EL (cell line): Measurements from ENCODE around the gene SRSF8.
"Not testable (repeated sequence)": the region's sequence is repeated elsewhere in the genome, so short reads cannot be mapped to it uniquely, and the experiment has no call there.

Experiments
- DNase-seq: peaks from one replicate; pipeline ENCODE4 v3.0.0-alpha.2; 2016

The SRSF8 gene

DNA sequence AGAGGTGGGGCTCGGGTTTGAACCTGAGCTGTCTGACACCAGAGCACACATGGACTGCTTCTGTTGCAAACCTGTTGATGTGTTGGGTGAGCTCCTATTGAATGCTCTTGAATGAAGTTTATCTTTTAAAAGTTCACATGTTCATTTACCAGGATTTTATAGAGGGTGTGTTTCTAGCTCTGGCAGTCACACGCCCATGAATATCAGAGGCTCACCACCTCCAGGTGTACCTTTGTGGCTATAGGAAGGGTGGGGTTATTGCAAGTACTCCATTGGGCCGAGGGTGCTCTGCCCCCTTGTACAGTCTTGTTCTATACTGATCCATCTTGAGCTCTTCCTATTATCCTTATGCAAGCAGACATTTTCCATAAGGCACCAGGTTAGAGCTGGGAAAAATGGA lies 32.1 kb downstream of the SRSF8 start:
- DNase-seq: no peak

DNA sequence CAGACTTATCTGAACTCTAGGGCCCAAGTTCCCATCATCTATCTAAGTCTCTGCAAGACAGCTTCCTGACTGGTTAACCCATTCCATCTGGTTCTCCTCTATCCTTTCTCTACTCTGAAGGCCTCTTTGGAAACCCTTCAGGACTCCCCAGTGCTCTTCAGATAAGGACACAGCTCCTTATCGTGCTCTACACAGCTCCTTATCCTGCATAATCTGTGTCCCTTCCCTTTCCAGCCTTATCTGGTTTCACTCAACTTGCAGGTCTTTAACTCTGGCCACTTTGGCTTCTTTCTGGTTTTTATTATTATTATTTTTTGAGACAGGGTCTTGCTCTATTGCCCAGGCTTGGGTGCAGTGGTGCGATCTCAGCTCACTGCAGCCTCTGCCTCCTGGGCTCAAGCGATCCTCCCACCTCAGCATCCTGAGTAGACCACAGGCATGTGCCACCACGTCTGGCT lies 33.5 kb downstream of the SRSF8 start:
- no peak for DNase-seq

DNA sequence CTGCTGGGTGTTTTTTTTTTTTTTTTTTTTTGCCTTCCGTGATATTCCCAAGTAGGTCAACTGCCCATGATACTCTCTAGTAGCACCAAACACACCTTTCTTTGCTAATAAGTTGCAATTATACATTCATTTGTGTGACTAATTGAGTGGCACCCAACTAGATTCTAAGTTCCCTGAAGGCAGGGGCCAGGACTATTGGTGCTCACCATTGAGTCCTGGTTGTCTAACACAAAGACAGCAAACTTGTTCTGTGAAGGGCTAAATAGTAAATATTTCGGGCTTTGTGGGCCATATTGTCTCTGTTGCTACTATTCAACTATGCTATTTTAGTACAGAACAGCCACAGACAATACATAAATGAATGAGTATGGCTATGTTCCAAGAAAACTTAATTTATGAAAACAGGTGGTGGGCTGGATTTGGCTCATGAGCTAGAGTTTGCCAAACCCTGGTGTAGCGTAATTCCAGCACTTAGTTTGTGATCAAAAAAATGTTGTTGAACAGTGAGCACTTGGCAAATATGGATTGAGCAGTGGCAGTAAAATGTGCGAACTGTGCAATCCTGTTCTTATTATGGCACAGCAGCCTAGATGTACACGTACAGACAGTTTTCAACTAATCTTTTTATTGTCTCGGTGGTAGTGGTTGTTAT lies 34.3 kb downstream of the SRSF8 start:
- no peak for DNase-seq

- no peak for DNase-seq
These were observed 35.2 kb downstream of the SRSF8 start for GRCh38 chr11:95101935-95102334.

GRCh38 chr11:95102733-95103132 lies 36.0 kb downstream of the SRSF8 start:
- DNase-seq: no peak

DNA sequence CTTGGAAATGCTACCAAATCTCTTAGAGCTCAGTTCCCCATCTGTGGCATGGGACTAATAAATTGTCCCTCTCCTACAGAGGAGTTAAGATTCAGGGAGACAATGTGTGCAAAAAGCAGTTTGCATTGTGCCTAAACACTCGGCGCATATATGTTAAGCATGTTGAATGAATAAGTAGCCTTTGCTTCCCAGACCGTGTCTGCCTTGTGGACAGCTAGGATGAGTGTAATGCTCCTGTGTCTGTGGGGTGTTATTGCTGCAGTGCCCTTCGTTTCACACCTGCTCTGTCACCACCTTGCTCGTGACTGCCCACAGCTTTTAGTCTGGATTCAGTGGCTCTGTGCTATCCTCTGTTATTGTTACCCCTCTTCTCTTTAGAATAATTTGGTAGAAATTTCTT lies 37.0 kb downstream of the SRSF8 start:
- no peak for DNase-seq

DNA sequence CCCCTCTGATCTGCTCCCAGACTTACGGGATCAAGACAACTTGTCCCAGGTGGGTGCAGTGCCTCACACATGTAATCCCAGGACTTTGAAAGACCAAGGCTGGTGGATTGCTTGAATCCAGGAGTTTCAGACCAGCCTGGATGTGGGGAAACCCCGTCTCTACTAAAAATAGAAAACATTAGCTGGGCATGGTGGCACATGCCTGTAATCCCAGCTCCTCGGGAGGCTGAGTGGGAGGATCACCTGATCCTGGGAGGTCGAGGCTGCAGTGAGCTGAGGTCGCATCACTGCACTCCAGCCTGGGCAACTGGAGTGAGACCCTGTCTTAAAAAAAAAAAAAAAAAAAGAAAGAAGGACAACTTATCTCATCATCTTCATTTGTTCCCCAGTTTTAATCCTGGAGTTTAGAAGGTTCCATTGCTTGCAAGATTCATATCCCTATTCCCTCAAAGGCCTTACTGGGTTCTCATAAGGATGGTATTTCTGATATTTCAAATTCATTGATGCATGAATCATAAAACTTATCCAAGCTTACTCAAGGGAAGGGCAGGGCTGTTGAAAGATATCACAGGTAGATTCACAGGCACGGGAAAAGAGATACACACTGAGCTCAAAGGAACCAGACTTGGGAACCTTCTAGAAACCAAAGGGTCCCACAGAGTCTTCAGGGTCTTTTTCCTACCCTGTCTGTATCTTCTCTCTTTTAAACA lies 37.6 kb downstream of the SRSF8 start:
- DNase-seq: no peak

DNA sequence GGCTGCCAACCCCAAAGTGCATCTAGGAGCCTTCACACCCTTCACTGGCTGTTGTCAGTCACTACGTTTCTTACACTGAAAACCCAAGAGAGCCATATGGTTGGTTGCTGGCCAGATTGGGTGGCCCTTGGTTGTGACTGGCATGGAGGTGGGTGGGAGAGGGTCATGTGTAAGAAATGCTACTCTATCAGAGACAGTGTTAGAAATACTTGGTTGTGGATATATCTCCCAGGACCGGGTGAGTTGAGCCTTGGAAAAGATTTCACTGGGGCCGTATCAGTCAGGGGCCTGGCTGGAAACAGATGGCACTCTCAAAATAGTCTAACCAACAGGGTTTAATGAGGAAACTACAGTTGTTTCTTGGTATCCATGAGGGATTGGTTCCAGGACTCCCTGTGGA lies 38.1 kb downstream of the SRSF8 start:
- no peak for DNase-seq

DNA sequence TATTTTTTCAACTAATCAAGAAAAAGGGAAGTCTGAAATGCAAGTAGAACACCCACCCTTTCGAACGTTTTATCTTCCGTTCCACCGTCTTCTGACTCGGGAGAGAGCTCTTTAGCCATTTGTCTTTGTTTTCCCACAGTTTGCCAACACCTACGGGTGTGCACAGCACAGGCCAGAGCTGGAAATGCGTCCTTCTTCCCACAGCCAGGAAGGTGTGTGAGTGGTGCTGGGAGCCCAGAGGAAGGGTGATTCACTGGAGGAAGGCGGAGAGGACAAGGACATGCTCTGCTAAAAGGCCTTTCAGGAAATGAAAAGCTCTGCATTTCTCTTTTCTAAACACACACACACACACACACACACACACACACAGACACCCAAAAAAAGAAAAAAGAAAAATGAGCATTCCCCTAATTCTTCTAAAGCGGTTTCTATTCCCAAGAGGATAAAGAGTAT lies 41.5 kb downstream of the SRSF8 start:
- DNase-seq: peak; percentile 32

- peak; percentile 36 for DNase-seq
These were observed 42.2 kb downstream of the SRSF8 start for GRCh38 chr11:95108671-95109551.

DNA sequence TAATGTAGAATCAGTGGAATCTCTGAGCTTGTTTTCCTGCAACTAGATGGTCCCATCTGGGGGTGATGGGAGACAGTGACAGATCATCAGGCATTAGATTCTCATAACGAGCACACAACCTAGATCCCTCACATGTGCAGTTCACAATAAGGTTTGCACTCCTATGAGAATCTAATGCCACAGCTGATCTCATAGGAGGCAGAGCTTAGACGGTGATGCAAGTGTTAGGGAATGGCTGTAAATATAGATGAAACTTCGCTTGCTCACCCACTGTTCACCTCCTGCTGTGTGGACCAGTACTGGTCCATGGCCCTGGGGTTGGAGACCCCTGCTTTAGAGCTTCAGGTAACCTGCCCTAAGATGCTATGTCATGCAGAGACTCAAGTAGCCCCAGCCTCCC lies 44.8 kb downstream of the SRSF8 start:
- DNase-seq: not testable (repeated sequence)

DNA sequence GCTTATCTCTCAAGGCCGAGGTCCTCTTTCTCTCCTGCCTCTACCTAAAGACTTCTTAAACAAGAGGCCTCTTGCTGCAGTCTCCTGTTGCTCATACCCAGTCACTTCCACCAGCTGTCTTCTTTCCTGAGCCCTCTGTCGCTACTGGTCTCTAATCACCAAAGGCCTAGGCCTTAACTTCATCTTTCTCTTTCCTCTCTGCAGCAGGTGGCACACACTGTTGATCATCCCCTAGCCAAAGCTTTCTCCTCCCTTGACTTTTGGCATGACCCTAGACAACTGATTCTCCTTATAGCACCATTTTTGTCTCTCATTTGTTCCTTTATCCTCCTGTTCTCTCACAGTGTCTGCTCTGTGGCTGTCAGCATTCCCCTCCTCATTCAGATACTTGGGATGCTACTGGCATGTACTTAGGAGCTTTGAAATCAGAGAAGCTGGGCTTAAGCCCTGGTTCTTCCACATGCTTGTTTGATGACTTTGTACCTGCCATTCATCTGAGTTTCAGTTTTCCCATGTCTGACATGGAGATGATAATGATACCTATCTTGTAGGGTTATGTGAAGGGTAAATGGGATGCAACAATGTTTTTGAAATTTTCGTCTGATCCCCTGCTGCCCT lies 45.3 kb downstream of the SRSF8 start:
- DNase-seq: no peak

- DNase-seq: no peak
These were observed 48.9 kb downstream of the SRSF8 start for GRCh38 chr11:95115597-95115996.

- no peak for DNase-seq
These were observed 52.8 kb downstream of the SRSF8 start for GRCh38 chr11:95119361-95120060.
